Measurements from ENCODE around the gene SHFL.

- TF ChIP-seq CTCF (IDR thresholded peaks at IDR 0.05; ENCODE audit: low read depth, low read length, poor library complexity, severe bottlenecking) (no peak), EZH2phosphoT487 (IDR thresholded peaks at IDR 0.05; ENCODE audit: borderline replicate concordance, low read length) (no peak)
Measured at GRCh38 chr19:10092648-10093294, 6.7 kb downstream of the SHFL start.

Measured in DOHH2 (cell line).